Measurements from ENCODE around the gene FAM83C. TPM values are rescaled to one million over a fixed set of nuclear protein-coding genes. Genes with fewer than 3 reads are reported as not detected.

FAM83C gene
- total and polyA plus RNA-seq, 9 of the 15 experiments (the other 6 are each of a cell fraction or from before 2014, with no cell fraction given): not detected

- TF ChIP-seq ATF1 (CRISPR knock-in tag; IDR thresholded peaks at IDR 0.05) (no peak), ATF1 (tag; IDR thresholded peaks at IDR 0.05) (no peak; the same call in 1 of the 2 replicates), SETDB1 (IDR thresholded peaks at IDR 0.05; ENCODE audit: low read length) (peak; percentile 15), SRSF7 (optimal IDR thresholded peaks at IDR 0.05; ENCODE audit: low read depth, low read length) (no peak), UBTF (IDR thresholded peaks at IDR 0.05; ENCODE audit: borderline replicate concordance in 1 of 2, low read depth in 2 of 2, low read length in 2 of 2) (peak in 1 of 2 experiments; percentile 78; a peak in 1 of 4 replicates), E2F5 (CRISPR knock-in tag; IDR thresholded peaks at IDR 0.05) (no peak), YY1 (IDR thresholded peaks at IDR 0.05; ENCODE audit: borderline replicate concordance in 1 of 3, control insufficient read depth in 1 of 3, extremely low read depth in 1 of 3, insufficient read depth in 3 of 3, insufficient read length in 1 of 3, insufficient replicate concordance in 2 of 3, low read depth in 1 of 3, low read length in 2 of 3) (no peak), SAFB (IDR thresholded peaks at IDR 0.05; ENCODE audit: borderline replicate concordance, low read depth, low read length) (no peak), ATF3 (IDR thresholded peaks at IDR 0.05) (peak; percentile 75), ATF3 (CRISPR knock-in tag; conservative IDR thresholded peaks at IDR 0.05) (no peak), REST (IDR thresholded peaks at IDR 0.05; ENCODE audit: borderline replicate concordance) (peak; percentile 35), REST (CRISPR knock-in tag; IDR thresholded peaks at IDR 0.05; ENCODE audit: low read depth) (no peak)
Observed at GRCh38 chr20:35271073-35271882, 20.9 kb downstream of the FAM83C start (continued).
